Glutamatergic neuron (in vitro differentiated cells): ENCODE results near the gene CTCFL. TPM values are rescaled to one million over a fixed set of nuclear protein-coding genes. Genes with fewer than 3 reads are reported as not detected.

Experiments
- DNase-seq: peaks from one replicate; pipeline ENCODE4 v3.0.0; 2022
- H3K27ac Mint-ChIP-seq: one replicate; pipeline ENCODE4 v1.8.0; 2020; ENCODE audit warnings: mild to moderate bottlenecking, mixed read lengths, inconsistent platforms; ENCODE audit not compliant: unreplicated experiment
- H3K27me3 Mint-ChIP-seq: one replicate; pipeline ENCODE4 v1.8.0; 2020; ENCODE audit warnings: mild to moderate bottlenecking, moderate library complexity, mixed read lengths, inconsistent platforms; ENCODE audit not compliant: unreplicated experiment
- H3K36me3 Mint-ChIP-seq: one replicate; pipeline ENCODE4 v1.8.0; 2020; ENCODE audit warnings: mild to moderate bottlenecking, mixed read lengths, inconsistent platforms; ENCODE audit not compliant: unreplicated experiment
- H3K4me1 Mint-ChIP-seq: one replicate; pipeline ENCODE4 v1.8.0; 2020; ENCODE audit warnings: mild to moderate bottlenecking, low read depth, mixed read lengths, inconsistent platforms; ENCODE audit not compliant: unreplicated experiment
- H3K4me3 Mint-ChIP-seq: one replicate; pipeline ENCODE4 v1.8.0; 2020; ENCODE audit warnings: mild to moderate bottlenecking, mixed read lengths, inconsistent platforms; ENCODE audit not compliant: unreplicated experiment
- H3K9me3 Mint-ChIP-seq: one replicate; pipeline ENCODE4 v1.8.0; 2020; ENCODE audit warnings: mild to moderate bottlenecking, moderate library complexity, mixed read lengths, inconsistent platforms; ENCODE audit not compliant: unreplicated experiment
- CTCF ChIP-seq: fragments of 200-600 bp; sonication (generic); IDR thresholded peaks from one replicate; pipeline ENCODE4 v1.5.0; 2021; ENCODE audit not compliant: partially characterized antibody, unreplicated experiment
- total RNA-seq: library from RNA; stranded (reverse); fragmentation: NEBNext Ultra II Directional; extraction: Animal tissue kit (Norgen Biotek cat#: 25700); gene quantifications from one replicate; pipeline ENCODE4 v1.2.1, GENCODE V29; 2021; ENCODE audit not compliant: unreplicated experiment

Gene CTCFL
- total RNA-seq, 1 donor from 2014 or later: not detected

- Mint-ChIP-seq H3K4me3 (no peak overlapping the region), H3K27ac (no peak overlapping the region), H3K36me3 (no peaks in the 10 kb centered on the region), H3K27me3 (no peaks in the 10 kb centered on the region), H3K4me1 (peaks cover 19% of the 10 kb centered on the region), H3K9me3 (peaks cover 3% of the 10 kb centered on the region)
- DNase-seq: no peak
- no peak for TF ChIP-seq CTCF
Observed at GRCh38 chr20:57467742-57468141, 57.2 kb downstream of the CTCFL start.

GRCh38 chr20:57465943-57466342 lies 59.0 kb downstream of the CTCFL start:
- Mint-ChIP-seq H3K27me3 (no peaks in the 10 kb centered on the region), H3K4me1 (peaks cover 16% of the 10 kb centered on the region), H3K27ac (no peak overlapping the region), H3K4me3 (no peak overlapping the region), H3K9me3 (no peaks in the 10 kb centered on the region), H3K36me3 (no peaks in the 10 kb centered on the region)
- DNase-seq: no peak
- TF ChIP-seq CTCF: no peak

DNA sequence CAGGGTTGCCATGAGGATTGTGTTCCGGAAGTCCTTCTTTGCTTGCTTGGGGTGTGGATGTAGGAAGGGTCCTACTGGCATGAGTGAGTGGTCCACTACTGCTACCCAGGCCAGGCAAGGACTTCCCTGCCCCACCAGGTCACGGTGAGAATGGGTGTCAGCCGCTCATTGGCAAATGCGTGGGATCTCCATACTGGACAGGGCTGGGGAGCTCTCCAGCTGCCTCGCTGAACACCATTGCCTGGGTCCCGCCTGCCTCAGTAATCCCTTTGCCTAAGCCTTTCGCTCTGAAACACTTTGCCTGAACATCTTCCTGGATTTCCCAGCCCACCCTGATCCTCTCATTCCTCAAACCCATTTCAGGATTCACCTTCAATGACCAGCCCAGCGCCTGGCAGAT lies 59.5 kb downstream of the CTCFL start:
- Mint-ChIP-seq H3K36me3 (no peaks in the 10 kb centered on the region), H3K4me1 (peaks cover 12% of the 10 kb centered on the region), H3K27ac (no peak overlapping the region), H3K27me3 (no peaks in the 10 kb centered on the region), H3K9me3 (no peaks in the 10 kb centered on the region), H3K4me3 (no peak overlapping the region)
- no peak for DNase-seq
- no peak for TF ChIP-seq CTCF

- Mint-ChIP-seq H3K4me3 (no peak overlapping the region), H3K9me3 (no peaks in the 10 kb centered on the region), H3K4me1 (peaks cover 6% of the 10 kb centered on the region), H3K27ac (no peak overlapping the region), H3K36me3 (no peaks in the 10 kb centered on the region), H3K27me3 (no peaks in the 10 kb centered on the region)
- no peak for TF ChIP-seq CTCF
- no peak for DNase-seq
Observed at GRCh38 chr20:57464642-57465211, 60.2 kb downstream of the CTCFL start.

DNA sequence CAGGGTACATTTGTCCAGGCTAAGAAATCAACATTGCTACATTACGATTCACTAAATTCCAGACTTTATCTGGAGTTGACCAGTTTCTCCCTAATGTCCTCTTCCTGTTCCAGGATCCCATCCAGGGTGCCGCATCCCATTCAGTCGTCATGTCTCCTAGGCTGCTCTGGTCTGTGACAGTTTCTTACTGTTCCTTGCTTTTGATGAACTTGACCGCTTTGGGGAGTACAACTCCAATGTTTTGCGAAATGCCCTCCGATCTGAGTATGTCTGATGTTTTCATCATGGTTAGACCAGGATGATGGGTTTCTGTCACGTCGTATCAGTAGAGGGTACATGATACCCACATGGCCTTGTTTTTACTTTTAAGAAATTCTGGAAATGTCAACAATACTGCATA lies 62.2 kb downstream of the CTCFL start:
- no peak overlapping the region for H3K27ac Mint-ChIP-seq
- TF ChIP-seq CTCF: no peak

More for the DNA sequence above, 62.2 kb downstream of the CTCFL start:
- Mint-ChIP-seq H3K4me3 (no peak overlapping the region), H3K4me1 (no peaks in the 10 kb centered on the region), H3K27me3 (peaks cover 2% of the 10 kb centered on the region), H3K36me3 (no peaks in the 10 kb centered on the region), H3K9me3 (no peaks in the 10 kb centered on the region)
- DNase-seq: no peak
